GM10248 (cell line): ENCODE measurements around the gene SAMD8.

Experiments used
- CTCF ChIA-PET: fragments of 300-600 bp; sonication (Branson Sonifier 250); formaldehyde crosslinking; extraction: SDS; loops from one replicate; lab custom pipeline; 2021; ENCODE audit warnings: antibody characterized with exemption; lab: Yijun Ruan, JAX
- POLR2A ChIA-PET: fragments of 350-650 bp; sonication (Branson Sonifier 250); formaldehyde crosslinking; extraction: SDS; loops from one replicate; lab custom pipeline; 2020; ENCODE audit warnings: antibody characterized with exemption; lab: Yijun Ruan, JAX
- DNase-seq: peaks from one replicate; pipeline ENCODE4 v3.0.0; 2012; ENCODE audit errors: extremely low spot score
- TF ChIP-seq, protein P1 (sequence below): IDR thresholded peaks from 2 replicates; pipeline ENCODE4 v1.5.1; 2012; ENCODE audit warnings: mild to moderate bottlenecking, low read depth; ENCODE audit errors: extremely low read depth, missing control alignments, control extremely low read depth

The SAMD8 gene

DNA sequence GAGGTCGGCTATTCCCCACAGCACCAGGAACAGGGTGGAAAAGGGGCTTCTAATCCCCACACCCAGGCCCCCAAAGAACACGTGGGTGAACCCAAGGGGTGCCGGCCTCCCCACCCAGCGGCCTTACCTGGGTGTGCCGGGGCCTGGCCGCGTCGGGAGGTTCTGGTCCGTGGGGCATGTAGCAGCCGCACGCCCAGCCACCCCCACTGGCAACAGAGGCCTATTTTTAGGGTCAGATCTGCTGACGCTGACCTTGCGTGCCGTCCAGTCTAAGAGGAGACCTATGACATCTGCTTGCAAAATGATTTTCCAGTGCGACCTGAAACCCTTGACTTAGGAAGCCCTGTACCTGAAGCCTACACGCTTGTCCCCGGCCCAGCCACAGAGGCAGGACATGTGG is 38.0 kb upstream of the SAMD8 start:
- CTCF ChIA-PET = no interaction called here
- no peak for DNase-seq
- TF ChIP-seq, protein P1, sequence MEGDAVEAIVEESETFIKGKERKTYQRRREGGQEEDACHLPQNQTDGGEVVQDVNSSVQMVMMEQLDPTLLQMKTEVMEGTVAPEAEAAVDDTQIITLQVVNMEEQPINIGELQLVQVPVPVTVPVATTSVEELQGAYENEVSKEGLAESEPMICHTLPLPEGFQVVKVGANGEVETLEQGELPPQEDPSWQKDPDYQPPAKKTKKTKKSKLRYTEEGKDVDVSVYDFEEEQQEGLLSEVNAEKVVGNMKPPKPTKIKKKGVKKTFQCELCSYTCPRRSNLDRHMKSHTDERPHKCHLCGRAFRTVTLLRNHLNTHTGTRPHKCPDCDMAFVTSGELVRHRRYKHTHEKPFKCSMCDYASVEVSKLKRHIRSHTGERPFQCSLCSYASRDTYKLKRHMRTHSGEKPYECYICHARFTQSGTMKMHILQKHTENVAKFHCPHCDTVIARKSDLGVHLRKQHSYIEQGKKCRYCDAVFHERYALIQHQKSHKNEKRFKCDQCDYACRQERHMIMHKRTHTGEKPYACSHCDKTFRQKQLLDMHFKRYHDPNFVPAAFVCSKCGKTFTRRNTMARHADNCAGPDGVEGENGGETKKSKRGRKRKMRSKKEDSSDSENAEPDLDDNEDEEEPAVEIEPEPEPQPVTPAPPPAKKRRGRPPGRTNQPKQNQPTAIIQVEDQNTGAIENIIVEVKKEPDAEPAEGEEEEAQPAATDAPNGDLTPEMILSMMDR = no peak
- POLR2A ChIA-PET = no interaction called here

- POLR2A ChIA-PET = no interaction called here
- DNase-seq = no peak
- CTCF ChIA-PET = interaction anchor here (0.7 to 1.4 kb wide), 4 partner anchors 10 to 25 kb away, joined by 3 to 9 read pairs (median 3); no protein-coding TSS in a partner anchor
- TF ChIP-seq, protein P1 = no peak
Observed at GRCh38 chr10:75074711-75075445, 36.6 kb upstream of the SAMD8 start.

DNA sequence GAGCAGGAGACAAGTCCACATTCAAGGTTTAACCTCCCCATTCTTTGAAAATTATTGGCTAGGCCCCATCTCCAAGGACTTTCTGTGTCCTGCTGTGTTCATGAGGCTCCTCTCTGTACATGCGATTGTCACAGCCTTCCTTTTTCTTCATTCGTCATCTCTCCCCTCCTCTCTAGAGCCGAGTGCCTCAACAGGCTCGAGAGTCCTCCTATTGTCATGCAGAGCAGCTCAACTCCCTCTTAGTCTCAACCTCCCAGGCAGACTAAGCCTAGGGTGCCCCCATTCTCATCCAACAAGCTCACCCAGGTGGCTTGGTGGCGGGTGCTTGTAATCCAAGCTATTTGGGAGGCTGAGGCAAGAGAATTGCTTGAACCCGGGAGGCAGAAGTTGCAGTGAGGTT is 35.1 kb upstream of the SAMD8 start:
- CTCF ChIA-PET = interaction anchor here (1.1 to 2.3 kb wide), 2 partner anchors 17 to 24 kb away, joined by 3 to 7 read pairs; no protein-coding TSS in a partner anchor
- TF ChIP-seq, protein P1 = no peak
- no peak for DNase-seq
- POLR2A ChIA-PET = no interaction called here

GRCh38 chr10:75079436-75080083 is 31.9 kb upstream of the SAMD8 start:
- TF ChIP-seq, protein P1 = no peak
- no peak for DNase-seq
- ChIA-PET POLR2A (no interaction called here), CTCF (interaction anchor here (0.8 to 1.1 kb wide), 5 partner anchors 10 to 835 kb away, joined by 3 to 4 read pairs (median 3); no protein-coding TSS in a partner anchor)

GRCh38 chr10:75080554-75080953 is 30.9 kb upstream of the SAMD8 start:
- POLR2A ChIA-PET = no interaction called here

GRCh38 chr10:75081379-75081778 is 30.1 kb upstream of the SAMD8 start:
- ChIA-PET POLR2A (no interaction called here), CTCF (interaction anchor here (1.0 kb wide), 1 partner anchor 19 kb away, joined by 3 read pairs; no protein-coding TSS in a partner anchor)
- no peak for DNase-seq
- TF ChIP-seq, protein P1 = no peak

More at GRCh38 chr10:75080554-75080953, 30.9 kb upstream of the SAMD8 start:
- CTCF ChIA-PET = interaction anchor here (0.8 to 1.1 kb wide), 3 partner anchors 11 to 836 kb away, joined by 3 read pairs; no protein-coding TSS in a partner anchor
- DNase-seq = no peak
- TF ChIP-seq, protein P1 = no peak
